A673 (cell line): ENCODE measurements around the gene LRIG3. TPM values are rescaled to one million over a fixed set of nuclear protein-coding genes. Genes with fewer than 3 reads are reported as not detected.

ENCODE experiments used
- BruUV-seq: library from RNA; stranded (reverse); fragments of 400-500 nt; replicated peaks from 2 replicates; lab custom pipeline; 2021; lab: Mats Ljungman, UMichigan
- CTCF ChIA-PET: fragments of 300-600 bp; sonication (Branson Sonifier 250); formaldehyde crosslinking; loops from one replicate; lab custom pipeline; 2022; ENCODE audit warnings: antibody characterized with exemption; lab: Charles Lee
- POLR2A ChIA-PET: fragments of 300-600 bp; sonication (Branson Sonifier 250); formaldehyde crosslinking; loops from one replicate; lab custom pipeline; 2022; ENCODE audit warnings: antibody characterized with exemption; ENCODE audit not compliant: low non-redundant PET; lab: Charles Lee
- DNase-seq: peaks from one replicate; pipeline ENCODE4 v3.0.0-alpha.2; 2015; ENCODE audit warnings: low spot score
- H3K27ac ChIP-seq: fragments of 200-600 bp; sonication (generic); 2 replicates; pipeline ENCODE4 v1.5.1; 2016; ENCODE audit warnings: mixed run types, low read depth, mild to moderate bottlenecking, mixed read lengths, antibody characterized with exemption, low read length; ENCODE audit not compliant: poor library complexity, severe bottlenecking
- H3K27me3 ChIP-seq: fragments of 200-600 bp; sonication (generic); replicated peaks from 2 replicates; pipeline ENCODE4 v1.6.1; 2017; ENCODE audit warnings: mixed run types, low read depth, mild to moderate bottlenecking, mixed read lengths, antibody characterized with exemption, low read length; ENCODE audit not compliant: insufficient read depth, poor library complexity
- H3K36me3 ChIP-seq: fragments of 200-600 bp; sonication (generic); 2 replicates; pipeline ENCODE4 v1.6.1; 2016; ENCODE audit warnings: mixed run types, mild to moderate bottlenecking, mixed read lengths, antibody characterized with exemption, low read length; ENCODE audit not compliant: insufficient read depth, poor library complexity, severe bottlenecking
- H3K4me1 ChIP-seq: fragments of 200-600 bp; sonication (generic); 2 replicates; pipeline ENCODE4 v1.6.1; 2017; ENCODE audit warnings: mixed run types, mild to moderate bottlenecking, mixed read lengths, antibody characterized with exemption, low read length; ENCODE audit not compliant: insufficient read depth, poor library complexity, severe bottlenecking
- H3K4me3 ChIP-seq: fragments of 200-600 bp; sonication (generic); 2 replicates; pipeline ENCODE4 v1.5.1; 2016; ENCODE audit warnings: low read depth, mixed run types, mild to moderate bottlenecking, mixed read lengths, low read length; ENCODE audit not compliant: poor library complexity, severe bottlenecking
- H3K9me3 ChIP-seq: fragments of 200-600 bp; sonication (generic); 2 replicates; pipeline ENCODE4 v1.6.1; 2016; ENCODE audit warnings: mixed run types, low read depth, mild to moderate bottlenecking, mixed read lengths, antibody characterized with exemption, low read length; ENCODE audit not compliant: poor library complexity, severe bottlenecking
- EZH2 ChIP-seq: fragments of 200-600 bp; sonication (generic); IDR thresholded peaks from 2 replicates; pipeline ENCODE4 v1.6.1; 2017; ENCODE audit warnings: borderline replicate concordance, low read depth, mild to moderate bottlenecking, mixed read lengths, antibody characterized with exemption, low read length; ENCODE audit not compliant: poor library complexity, severe bottlenecking
- intact Hi-C: fragments of 100-400 bp; cut with micrococcal nuclease; formaldehyde crosslinking; loops from one replicate; pipeline ENCODE4 v1.10.0; 2022; ENCODE audit not compliant: unreplicated experiment
- total RNA-seq: library from RNA; stranded (reverse); gene quantifications from 2 replicates; pipeline ENCODE4 v1.2.3, GENCODE V29; 2021
- TF ChIP-seq, protein P1 (sequence below): fragments of 300-800, 200-600 bp; sonication (generic); conservative IDR thresholded peaks from 2 replicates; pipeline ENCODE4 v1.5.1; 2017; ENCODE audit warnings: low read depth, mild to moderate bottlenecking, antibody characterized with exemption, low read length, moderate library complexity, mixed read lengths

LRIG3 gene
- total RNA-seq, 1 experiment from 2014 or later, result 13.4 TPM

- no TSS peak for BruUV-seq
- intact Hi-C loops, result no loop called here
- DNase-seq, result no peak
- Histone ChIP-seq H3K4me1 (peaks cover 11% of the 10 kb centered on the region), H3K9me3 (no peaks in the 10 kb centered on the region), H3K36me3 (no peaks in the 10 kb centered on the region), H3K4me3 (no peak overlapping the region), H3K27me3 (no peaks in the 10 kb centered on the region), H3K27ac (no peak overlapping the region)
- no peak for TF ChIP-seq EZH2
- TF ChIP-seq, protein P1, sequence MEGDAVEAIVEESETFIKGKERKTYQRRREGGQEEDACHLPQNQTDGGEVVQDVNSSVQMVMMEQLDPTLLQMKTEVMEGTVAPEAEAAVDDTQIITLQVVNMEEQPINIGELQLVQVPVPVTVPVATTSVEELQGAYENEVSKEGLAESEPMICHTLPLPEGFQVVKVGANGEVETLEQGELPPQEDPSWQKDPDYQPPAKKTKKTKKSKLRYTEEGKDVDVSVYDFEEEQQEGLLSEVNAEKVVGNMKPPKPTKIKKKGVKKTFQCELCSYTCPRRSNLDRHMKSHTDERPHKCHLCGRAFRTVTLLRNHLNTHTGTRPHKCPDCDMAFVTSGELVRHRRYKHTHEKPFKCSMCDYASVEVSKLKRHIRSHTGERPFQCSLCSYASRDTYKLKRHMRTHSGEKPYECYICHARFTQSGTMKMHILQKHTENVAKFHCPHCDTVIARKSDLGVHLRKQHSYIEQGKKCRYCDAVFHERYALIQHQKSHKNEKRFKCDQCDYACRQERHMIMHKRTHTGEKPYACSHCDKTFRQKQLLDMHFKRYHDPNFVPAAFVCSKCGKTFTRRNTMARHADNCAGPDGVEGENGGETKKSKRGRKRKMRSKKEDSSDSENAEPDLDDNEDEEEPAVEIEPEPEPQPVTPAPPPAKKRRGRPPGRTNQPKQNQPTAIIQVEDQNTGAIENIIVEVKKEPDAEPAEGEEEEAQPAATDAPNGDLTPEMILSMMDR, result no peak
- POLR2A ChIA-PET, result no interaction called here
- CTCF ChIA-PET, result no interaction called here
Measured at GRCh38 chr12:58942345-58942744, 22.0 kb upstream of the LRIG3 start.

GRCh38 chr12:58939399-58940100 is 19.2 kb upstream of the LRIG3 start:
- Histone ChIP-seq H3K36me3 (no peaks in the 10 kb centered on the region), H3K27ac (no peak overlapping the region), H3K4me3 (no peak overlapping the region), H3K4me1 (peaks cover 11% of the 10 kb centered on the region), H3K27me3 (no peaks in the 10 kb centered on the region), H3K9me3 (no peaks in the 10 kb centered on the region)
- TF ChIP-seq EZH2, result no peak
- TF ChIP-seq, protein P1, result no peak
- ChIA-PET POLR2A (no interaction called here), CTCF (no interaction called here)
- no peak for DNase-seq
- intact Hi-C loops, result no loop called here
- BruUV-seq, result no TSS peak

DNA sequence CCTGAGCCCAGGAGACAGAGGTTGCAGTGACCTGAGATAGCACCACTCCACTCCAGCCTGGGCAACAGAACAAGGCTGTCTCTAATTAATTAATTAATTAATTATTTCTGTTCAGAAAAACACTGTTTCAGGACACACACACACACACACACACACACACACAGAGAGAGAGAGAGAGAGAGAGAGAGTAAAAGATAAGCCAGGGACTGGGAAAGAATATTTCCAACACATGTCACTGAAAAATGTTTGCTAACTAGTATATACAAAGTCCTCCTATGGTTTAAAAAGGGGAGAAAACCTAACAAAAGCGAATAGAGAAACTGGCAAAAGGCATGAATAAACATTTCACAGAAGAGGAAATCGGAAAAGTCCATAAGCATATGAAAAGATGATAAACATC is 18.1 kb upstream of the LRIG3 start:
- POLR2A ChIA-PET, result no interaction called here
- TF ChIP-seq, protein P1, result no peak
- TF ChIP-seq EZH2, result no peak

More for the DNA sequence above, 18.1 kb upstream of the LRIG3 start:
- Histone ChIP-seq H3K36me3 (no peaks in the 10 kb centered on the region), H3K4me3 (no peak overlapping the region), H3K27ac (no peak overlapping the region), H3K9me3 (no peaks in the 10 kb centered on the region), H3K4me1 (peaks cover 11% of the 10 kb centered on the region), H3K27me3 (no peaks in the 10 kb centered on the region)
- intact Hi-C loops, result no loop called here
- no peak for DNase-seq
- CTCF ChIA-PET, result no interaction called here
- no TSS peak for BruUV-seq
